Heart right ventricle (tissue), 16 donors: Measurements from ENCODE around the gene CYTH4. TPM values are rescaled to one million over a fixed set of nuclear protein-coding genes. Genes with fewer than 3 reads are reported as not detected.

ENCODE experiments used
- ATAC-seq, 8 donors: fragments of 200-7000 bp; cut with Tn5 transposase; one replicate each; pipeline ENCODE4 v1.9.1; 2020; ENCODE audit warnings: mild to moderate bottlenecking in 8 of 8, moderate library complexity in 8 of 8, moderate number of reproducible peaks in 1 of 8
- DNase-seq, 2 donors: peaks; one replicate each; pipeline ENCODE4 v3.0.0-alpha.2; 2020
- H3K27ac ChIP-seq, 10 donors: fragments of 200-600 bp; sonication (generic) in 2 of 10; one replicate each; pipeline versions ENCODE4 v1.5.0 to v1.8.0; 2020 to 2022; ENCODE audit warnings: mild to moderate bottlenecking in 3 of 10
- H3K27me3 ChIP-seq, 7 donors: fragments of 200-600 bp; one replicate each; pipeline ENCODE4 v1.8.0; 2021 to 2022; ENCODE audit warnings: mild to moderate bottlenecking in 2 of 7
- H3K36me3 ChIP-seq, 9 donors: fragments of 200-600 bp; sonication (generic) in 1 of 9; one replicate each; pipeline versions ENCODE4 v1.5.0 to v1.8.0; 2020 to 2022; ENCODE audit warnings: mild to moderate bottlenecking in 2 of 9
- H3K4me1 ChIP-seq, 9 donors: fragments of 200-600 bp; sonication (generic) in 1 of 9; one replicate each; pipeline versions ENCODE4 v1.5.0 to v1.8.0; 2020 to 2022; ENCODE audit warnings: mild to moderate bottlenecking in 4 of 9
- H3K4me3 ChIP-seq, 10 donors: fragments of 200-600 bp; sonication (generic) in 2 of 10; one replicate each; pipeline versions ENCODE4 v1.5.0 to v1.8.0; 2020 to 2022; ENCODE audit warnings: mild to moderate bottlenecking in 7 of 10, moderate library complexity in 2 of 10
- H3K9me3 ChIP-seq, 11 donors: fragments of 200-600 bp in 10 of 11; sonication (generic) in 2 of 11; one replicate each; pipeline versions ENCODE4 v1.5.0 to v1.8.0; 2013 to 2022; ENCODE audit warnings: mild to moderate bottlenecking in 2 of 11, control low read depth in 1 of 11, moderate library complexity in 1 of 11
- WGBS, 2 donors: extraction: QIAGEN DNeasy Blood & Tissue Kit; methylation state at CpG; one replicate each; pipeline ENCODE4 v1.1.7; 2013; ENCODE audit warnings: inconsistent platforms in 1 of 2; 5-methylcytosine and 5-hydroxymethylcytosine counted together
- intact Hi-C, 10 donors: fragments of 100-400 bp; cut with DNase I; formaldehyde crosslinking; loops; one replicate each; pipeline versions ENCODE4 v1.11.1 to v1.14.2; 2022
- polyA plus RNA-seq, 2 donors: library from polyadenylated mRNA; stranded (reverse); fragments of 200-250 nt; gene quantifications; one replicate each; pipeline ENCODE4 v1.2.3, GENCODE V29; 2013
- total RNA-seq, 10 donors: library from RNA; stranded (reverse); fragmentation: NEBNext Ultra II Directional in 3 of 10; extraction: Animal tissue kit (Norgen Biotek cat#: 25700) in 3 of 10; gene quantifications; one replicate each; pipeline versions ENCODE4 v1.2.1 to v1.2.4, GENCODE V29; 2021 to 2023
- TF ChIP-seq, protein P1 (sequence below), 9 donors: fragments of 200-600 bp; sonication (generic) in 2 of 9; IDR thresholded peaks; one replicate each; pipeline versions ENCODE4 v1.5.0 to v1.8.0; 2021 to 2022; ENCODE audit warnings: antibody characterized with exemption in 9 of 9, mild to moderate bottlenecking in 5 of 9, moderate library complexity in 1 of 9
- donor health status: Arrhythmogenic right ventricular cardiomyopathy.
- donor health status: ischemic (EF 13 %, LVEDD 7.1; RV severe dilation, severe dysfunction).
- donor health status: healthy with polysubstance abuse.
- donor health status: DM: no; HTN: yes; CAD: no.
- donor health status: DM: no; HTN: no; CAD: no.
- donor health status: ischemic (EF 25% LVEDD 6.9; RV normal size, moderate dysfunction).
- donor health status: ischemic (EF 25% LVEDD 5.7; RV mildly dilated, moderate dysfunction).
- donor health status: healthy.
- donor health status: DM: yes; HTN: yes; CAD: no.
- donor health status: Ischemic cardiomyopathy.
- donor health status: ischemic (EF 35%, LVEDD 5.7; RV mildly dilated, moderate dysfunction).
- donor health status: nonischemic (EF 11% LVEDD 7.7; RV severe dilation, severe dysfunction).
- donor health status: DM: yes; HTN: yes; CAD: no.
- donor health status: PGD.
- donor health status: ischemic (EF 29% LVEDD 5.4; RV normal size, mild dysfunction).
- donor health status: nonischemic (EF 23%, LVEDD 6.1; RV moderate dilation, normal function).

Gene CYTH4
- total and polyA plus RNA-seq, 12 donors: 1.8 to 29.3 (median 4.3) TPM

- DNase-seq (no peak), ATAC-seq (no peak)
- H3K27me3 ChIP-seq: peaks cover 0 to 73% (median 35%) of the 10 kb centered on the region in 7 donors
- H3K36me3 ChIP-seq: no peaks in the 10 kb centered on the region
- H3K27ac ChIP-seq: peak overlapping the region in 3 of 10 donors; percentile 28 to 93 (median 39)
- intact Hi-C loops: no loop called here
- 84 to 86% methylated on average over 11 of the region's 11 CpGs for WGBS, 2 donors
- H3K4me3 ChIP-seq: no peak overlapping the region
- TF ChIP-seq, protein P1, sequence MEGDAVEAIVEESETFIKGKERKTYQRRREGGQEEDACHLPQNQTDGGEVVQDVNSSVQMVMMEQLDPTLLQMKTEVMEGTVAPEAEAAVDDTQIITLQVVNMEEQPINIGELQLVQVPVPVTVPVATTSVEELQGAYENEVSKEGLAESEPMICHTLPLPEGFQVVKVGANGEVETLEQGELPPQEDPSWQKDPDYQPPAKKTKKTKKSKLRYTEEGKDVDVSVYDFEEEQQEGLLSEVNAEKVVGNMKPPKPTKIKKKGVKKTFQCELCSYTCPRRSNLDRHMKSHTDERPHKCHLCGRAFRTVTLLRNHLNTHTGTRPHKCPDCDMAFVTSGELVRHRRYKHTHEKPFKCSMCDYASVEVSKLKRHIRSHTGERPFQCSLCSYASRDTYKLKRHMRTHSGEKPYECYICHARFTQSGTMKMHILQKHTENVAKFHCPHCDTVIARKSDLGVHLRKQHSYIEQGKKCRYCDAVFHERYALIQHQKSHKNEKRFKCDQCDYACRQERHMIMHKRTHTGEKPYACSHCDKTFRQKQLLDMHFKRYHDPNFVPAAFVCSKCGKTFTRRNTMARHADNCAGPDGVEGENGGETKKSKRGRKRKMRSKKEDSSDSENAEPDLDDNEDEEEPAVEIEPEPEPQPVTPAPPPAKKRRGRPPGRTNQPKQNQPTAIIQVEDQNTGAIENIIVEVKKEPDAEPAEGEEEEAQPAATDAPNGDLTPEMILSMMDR (IDR thresholded peaks at IDR 0.05): no peak
- H3K9me3 ChIP-seq: no peaks in the 10 kb centered on the region
- peaks cover 0 to 72% (median 0%) of the 10 kb centered on the region in 9 donors for H3K4me1 ChIP-seq
These were observed 7.2 kb upstream of the CYTH4 start for GRCh38 chr22:37275134-37275533.

DNA sequence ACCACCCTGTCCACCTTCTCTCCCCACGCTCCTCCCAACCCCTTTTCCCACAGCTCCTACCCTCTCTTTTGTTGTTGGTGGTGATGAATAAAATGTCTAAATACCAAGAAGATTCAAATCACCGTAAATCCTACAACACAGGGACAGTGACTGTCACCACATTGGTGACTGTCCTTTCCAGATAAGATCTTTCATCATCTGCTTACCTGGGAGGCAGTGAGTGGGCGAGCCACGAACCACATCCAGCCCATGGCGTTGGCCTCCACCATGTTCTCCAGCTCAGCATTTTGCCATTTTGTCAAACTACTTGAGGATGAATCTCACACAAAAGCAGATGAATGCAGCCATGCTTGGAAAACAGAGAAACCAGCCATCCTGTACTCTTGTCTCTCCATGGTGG lies 6.7 kb upstream of the CYTH4 start:
- Histone ChIP-seq H3K9me3 (no peaks in the 10 kb centered on the region), H3K4me3 (no peak overlapping the region), H3K27me3 (peaks cover 0 to 76% (median 38%) of the 10 kb centered on the region in 7 donors), H3K36me3 (no peaks in the 10 kb centered on the region), H3K27ac (peak overlapping the region in 1 of 10 donors; percentile 93), H3K4me1 (peaks cover 0 to 67% (median 0%) of the 10 kb centered on the region in 9 donors)
- DNase-seq: no peak
- intact Hi-C loops: no loop called here
- no peak for ATAC-seq
- 80 to 87% methylated on average over 5 of the region's 5 CpGs for whole genome bisulfite sequencing, 2 donors
- TF ChIP-seq, protein P1 (IDR thresholded peaks at IDR 0.05): no peak

GRCh38 chr22:37276776-37277175 lies 5.5 kb upstream of the CYTH4 start:
- DNase-seq: no peak
- H3K27ac ChIP-seq: no peak overlapping the region

DNA sequence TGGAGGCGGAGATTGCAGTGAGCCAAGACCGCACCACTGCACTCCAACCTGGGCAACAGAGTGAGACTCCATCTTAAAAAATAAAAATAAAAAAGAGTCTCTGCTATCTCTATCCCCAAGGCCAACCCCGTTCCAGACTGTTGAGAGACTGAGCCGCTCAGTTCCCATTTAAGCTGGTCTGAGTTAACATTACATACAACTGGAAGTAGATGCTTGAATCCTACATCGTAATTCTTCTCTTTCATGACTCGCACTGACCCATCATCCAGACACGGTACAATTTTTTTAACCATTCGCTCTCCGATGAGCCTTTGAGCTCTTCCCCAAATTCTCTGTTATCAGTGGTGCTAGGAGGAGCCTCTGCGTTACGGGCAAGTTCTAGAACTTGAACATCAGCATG lies 4.9 kb upstream of the CYTH4 start:
- no peaks in the 10 kb centered on the region for H3K9me3 ChIP-seq
- H3K4me1 ChIP-seq: peaks cover 0 to 58% (median 0%) of the 10 kb centered on the region in 9 donors
- TF ChIP-seq, protein P1 (IDR thresholded peaks at IDR 0.05): no peak
- peaks cover 0 to 80% (median 51%) of the 10 kb centered on the region in 7 donors for H3K27me3 ChIP-seq
- DNase-seq (no peak), ATAC-seq (no peak)
- intact Hi-C loops: no loop called here
- H3K36me3 ChIP-seq: no peaks in the 10 kb centered on the region
- H3K4me3 ChIP-seq: no peak overlapping the region
- 82 to 83% methylated on average over 11 of the region's 11 CpGs for WGBS, 2 donors
- H3K27ac ChIP-seq: no peak overlapping the region

More at GRCh38 chr22:37276776-37277175, 5.5 kb upstream of the CYTH4 start:
- Histone ChIP-seq H3K9me3 (no peaks in the 10 kb centered on the region), H3K4me1 (peaks cover 0 to 60% (median 0%) of the 10 kb centered on the region in 9 donors), H3K4me3 (no peak overlapping the region), H3K27me3 (peaks cover 0 to 80% (median 44%) of the 10 kb centered on the region in 7 donors), H3K36me3 (no peaks in the 10 kb centered on the region)
- TF ChIP-seq, protein P1 (IDR thresholded peaks at IDR 0.05): no peak
- 74% methylated on average over 2 of the region's 2 CpGs for WGBS, 2 donors
- no peak for ATAC-seq
- intact Hi-C loops: no loop called here
